Measurements from ENCODE around the gene NOTCH1. TPM values are rescaled to one million over a fixed set of nuclear protein-coding genes. Genes with fewer than 3 reads are reported as not detected.

Gene NOTCH1
- polyA plus RNA-seq, 1 donor, result 38.6 TPM

DNA sequence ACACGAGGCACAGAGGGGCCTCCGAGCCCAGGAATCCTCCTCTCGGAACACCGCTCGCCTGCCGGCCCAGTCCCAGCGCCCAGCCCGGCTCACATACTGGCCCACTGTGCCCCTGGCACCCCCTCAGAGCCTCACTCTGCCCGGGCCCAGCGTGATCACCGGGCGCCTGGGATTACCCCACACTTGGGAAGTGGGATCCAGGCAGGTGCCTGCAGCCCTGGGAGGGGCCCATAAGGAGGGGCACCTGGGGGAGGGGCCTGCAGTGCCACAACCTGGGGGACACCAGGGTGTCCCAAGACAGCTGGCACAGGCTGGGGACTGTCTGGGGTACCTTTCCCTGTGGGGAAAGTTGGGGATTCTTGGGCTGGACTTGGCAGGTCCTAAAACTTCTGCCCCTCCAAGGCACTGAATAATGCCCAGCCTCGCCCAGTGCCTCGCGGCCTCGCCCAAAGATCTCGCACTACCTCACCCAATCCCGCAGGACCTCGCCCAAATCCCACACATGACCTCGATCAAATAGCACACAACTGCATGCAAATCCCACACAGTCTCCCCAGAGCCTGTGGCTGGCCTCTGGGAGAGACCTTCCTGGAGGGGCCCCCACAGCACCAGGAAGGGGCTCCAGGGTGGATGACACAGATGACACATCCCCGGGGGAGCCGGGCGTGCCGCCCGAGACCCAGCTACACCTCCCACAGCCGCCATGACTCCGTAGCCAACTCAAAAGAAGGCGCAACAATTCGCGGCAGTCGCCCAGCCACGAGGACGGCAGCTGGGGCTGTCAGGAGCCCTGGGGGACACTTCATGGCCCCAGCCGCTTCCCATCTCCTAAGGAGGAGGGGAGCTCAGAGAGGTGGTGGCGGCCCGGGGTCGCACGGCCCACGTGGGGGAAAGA lies 13.7 kb downstream of the NOTCH1 start:
- no peak for DNase-seq

DNA sequence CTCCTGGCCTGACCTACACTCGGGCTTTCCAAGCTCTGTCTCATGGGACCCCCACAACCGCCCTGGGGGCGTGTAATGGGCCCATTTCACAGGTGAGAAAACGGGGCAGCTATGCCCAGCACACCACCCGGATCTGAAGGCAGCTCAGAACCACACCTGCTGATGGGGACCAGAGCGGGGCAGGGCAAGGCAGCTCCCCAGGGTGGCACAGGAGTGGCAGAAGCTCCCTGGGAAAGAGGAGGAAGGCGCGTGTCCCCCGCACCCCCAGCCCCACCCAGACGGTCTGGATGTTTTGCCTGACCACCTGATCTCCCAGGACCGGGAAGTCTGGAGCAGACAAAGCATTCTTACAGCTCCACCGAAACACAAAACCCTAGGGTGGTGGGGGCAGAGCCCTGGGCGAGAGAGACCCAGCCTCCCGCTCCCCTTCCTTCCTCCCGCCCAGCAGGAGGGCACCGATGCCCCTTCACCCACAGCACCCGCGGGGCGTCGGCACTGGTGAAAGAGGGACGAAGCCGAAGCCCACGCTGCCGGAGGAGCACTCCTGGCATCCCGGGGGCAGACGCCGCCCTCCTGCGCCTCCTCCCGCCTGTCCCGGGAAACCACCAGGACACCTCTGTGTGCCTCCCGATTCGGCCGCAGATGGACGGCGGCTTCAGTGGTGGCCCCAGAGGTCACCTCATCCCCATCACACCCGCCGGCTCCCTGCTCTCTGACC lies 14.5 kb downstream of the NOTCH1 start:
- no peak for DNase-seq

DNA sequence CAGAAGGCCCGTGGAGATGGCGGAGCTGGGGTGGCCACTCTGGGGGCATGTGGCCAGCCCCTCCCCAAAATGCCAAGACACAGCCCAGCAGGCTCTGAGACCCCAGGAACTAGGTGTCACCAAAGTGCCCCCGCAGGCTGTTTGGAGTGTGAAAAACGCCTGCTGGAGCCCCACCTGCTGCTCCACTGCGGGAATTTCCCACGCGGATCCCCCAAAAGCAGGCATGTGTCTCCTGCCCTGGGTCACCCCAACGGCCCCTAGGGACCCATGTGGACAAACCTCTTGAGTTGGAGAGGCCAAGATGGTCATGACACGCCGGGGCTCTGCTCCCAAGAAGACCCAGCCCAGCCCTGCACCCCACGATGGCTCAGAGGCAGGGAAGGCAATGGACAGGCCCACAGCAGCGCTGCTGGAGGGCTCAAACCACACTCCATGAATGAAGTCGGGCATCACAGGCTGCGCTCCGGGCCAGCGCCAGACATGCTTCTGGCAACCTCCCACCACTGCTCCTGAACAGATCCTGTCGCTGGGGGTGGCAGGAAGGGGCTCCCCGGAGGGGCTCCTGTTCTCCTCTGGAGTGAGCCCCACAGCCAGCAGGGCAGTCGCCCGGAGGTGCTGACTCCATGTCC lies 15.3 kb downstream of the NOTCH1 start:
- DNase-seq, result no peak

DNA sequence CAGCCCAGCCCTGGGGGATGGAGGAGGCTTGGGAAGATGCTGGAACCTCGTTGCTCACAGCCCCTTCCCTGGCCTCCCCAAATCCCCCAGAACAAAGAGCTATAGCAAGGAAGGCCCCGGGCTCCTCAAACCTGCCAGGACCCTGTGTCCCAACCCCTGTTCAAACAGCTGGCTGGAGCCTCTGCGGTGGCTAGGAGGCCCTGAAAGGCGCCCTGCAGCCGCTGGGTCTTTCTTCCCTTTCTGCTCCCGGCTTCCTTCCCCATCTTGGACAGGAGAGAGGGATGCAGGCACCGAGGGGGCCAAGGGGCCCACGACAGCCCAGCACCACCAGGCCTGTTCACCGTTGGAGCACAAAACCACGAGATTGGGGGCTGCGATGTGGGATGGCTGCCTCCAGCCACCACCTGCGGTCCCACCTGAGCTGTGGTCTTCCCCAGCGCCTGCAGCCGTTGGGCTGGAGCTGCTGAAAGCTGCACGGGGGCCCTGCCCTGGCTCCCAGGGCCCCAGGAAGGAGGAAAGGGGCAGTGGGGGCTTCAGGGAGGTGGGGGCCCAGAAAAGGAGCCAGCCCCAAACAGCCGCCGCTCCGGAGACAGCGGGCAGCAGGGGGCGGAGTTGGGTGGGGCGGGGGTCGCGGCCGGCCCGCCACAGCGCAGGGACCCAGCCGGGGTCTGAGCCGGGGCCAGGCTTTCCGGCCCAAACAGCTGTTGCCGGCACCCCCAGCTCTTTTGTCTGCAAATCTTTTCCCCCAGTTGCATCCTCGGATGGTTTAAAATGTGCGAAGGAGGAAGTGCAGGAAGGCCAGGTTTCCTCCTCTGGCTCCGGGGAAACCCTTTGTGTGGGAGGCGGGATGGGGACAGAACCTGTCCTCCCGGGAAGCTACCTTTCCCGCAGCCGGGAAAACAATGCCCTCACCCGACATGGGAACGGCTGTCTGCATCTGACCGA lies 16.1 kb downstream of the NOTCH1 start:
- DNase-seq, result no peak

- DNase-seq, result no peak
These were observed 17.0 kb downstream of the NOTCH1 start for GRCh38 chr9:136528716-136529341.

DNA sequence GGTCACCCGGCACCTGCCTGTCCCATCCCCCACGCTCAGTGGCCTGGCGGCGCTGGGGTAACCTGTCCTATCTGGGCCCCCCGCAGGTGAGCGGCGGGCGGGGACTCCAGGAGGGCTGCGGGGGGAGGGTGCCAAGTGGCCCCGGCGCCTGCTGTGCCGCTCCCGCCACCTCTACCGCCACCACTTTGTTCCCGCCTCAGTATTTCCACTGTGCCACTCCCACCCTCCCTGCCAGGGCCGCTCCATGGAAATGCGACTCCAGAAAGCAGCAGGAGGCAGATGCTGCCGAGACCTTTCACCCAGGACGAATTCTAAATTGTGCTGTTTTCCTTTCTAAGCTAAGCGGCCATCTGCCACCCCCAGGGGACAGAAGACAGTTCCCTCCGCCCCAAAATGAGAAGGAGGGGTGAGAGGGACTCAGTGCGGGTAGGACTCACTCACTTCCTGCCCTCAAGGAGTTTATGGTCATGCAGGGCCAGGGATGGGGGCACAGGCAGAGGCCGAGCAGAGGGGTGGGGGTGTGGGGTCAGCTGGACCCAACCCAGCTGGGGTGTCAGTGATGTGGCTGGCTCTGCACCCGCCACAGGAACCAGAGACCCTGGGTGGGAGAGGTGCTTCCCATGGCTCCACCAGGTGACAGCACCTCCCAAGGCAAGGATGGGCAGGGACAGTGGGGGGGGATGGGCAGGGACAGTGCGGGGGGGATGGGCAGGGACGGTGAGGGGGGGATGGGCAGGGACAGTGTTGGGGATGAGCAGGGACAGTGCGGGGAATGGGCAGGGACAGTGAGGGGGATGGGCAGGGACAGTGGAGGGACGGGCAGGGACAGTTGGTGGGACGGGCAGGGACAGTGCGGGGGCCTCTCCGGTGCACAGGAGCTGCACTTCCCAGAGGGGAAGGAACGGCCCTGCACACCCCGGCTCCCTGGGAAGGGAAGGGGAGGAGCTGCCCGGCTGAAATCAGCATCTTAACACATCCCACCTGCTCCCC lies 17.8 kb downstream of the NOTCH1 start:
- DNase-seq, result peak; percentile 41

DNA sequence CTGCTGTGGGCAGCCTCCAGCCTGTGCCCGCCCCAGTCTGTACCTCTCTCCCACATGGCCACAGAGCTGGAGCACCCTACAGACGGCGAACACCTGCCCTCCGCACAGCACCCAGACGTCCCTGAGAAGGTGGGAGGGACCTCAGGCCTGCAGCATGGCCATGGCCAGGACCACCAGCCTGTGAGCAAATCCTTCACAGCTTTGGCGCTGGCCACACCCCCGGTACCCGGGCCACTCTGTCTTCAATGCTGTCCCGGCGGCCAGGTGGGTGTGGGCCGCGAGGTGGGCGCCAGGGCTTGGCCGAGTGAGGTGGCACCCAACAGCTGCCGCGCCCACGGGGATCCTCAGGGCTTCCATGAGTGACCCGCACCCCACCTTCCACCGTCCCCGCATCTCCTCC lies 18.7 kb downstream of the NOTCH1 start:
- no peak for DNase-seq

DNA sequence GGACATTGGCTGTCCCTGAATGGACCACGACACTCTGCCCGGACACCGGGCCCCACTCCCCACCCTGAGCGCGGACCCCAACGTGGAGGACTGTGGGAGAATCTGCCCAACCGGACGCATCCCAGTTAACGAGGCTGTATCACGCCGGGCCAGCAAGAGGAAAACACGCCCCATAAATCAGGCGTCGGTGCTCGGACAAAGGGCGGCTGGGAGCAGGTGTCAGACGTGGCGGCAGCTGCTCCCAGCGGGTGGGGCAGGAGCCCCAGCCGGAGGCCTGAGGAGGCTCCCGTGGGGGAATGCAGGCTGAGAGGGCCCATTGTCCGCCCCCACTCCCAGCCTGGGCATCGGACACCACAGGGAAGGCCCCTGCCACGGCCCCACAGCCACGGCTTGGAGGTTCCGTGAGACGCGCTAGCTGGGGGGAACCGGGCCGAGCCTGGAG lies 19.2 kb downstream of the NOTCH1 start:
- no peak for DNase-seq

GRCh38 chr9:136525841-136526499 lies 19.9 kb downstream of the NOTCH1 start:
- no peak for DNase-seq

DNA sequence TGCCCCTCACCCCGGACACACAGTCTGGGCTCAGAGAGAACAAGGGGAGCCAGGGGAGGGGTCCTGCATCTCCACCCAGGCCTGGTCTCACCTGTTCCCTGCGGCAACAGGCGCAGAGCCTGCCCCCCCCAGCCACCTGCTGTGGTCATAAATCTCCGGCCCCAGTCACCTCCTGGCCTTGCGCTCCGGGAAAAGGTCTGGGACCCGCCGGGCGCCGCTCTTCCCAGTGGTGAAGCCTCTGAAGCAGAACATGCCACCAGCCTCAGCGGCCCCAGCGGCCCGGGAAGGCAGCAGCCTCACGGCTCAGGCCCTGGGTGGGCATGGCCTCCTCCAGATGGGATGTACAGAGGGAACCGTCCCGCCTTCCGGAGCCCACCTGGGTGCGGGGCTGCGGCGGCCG lies 20.6 kb downstream of the NOTCH1 start:
- DNase-seq, result no peak

GRCh38 chr9:136522314-136523237 lies 23.3 kb downstream of the NOTCH1 start:
- DNase-seq, result no peak

DNA sequence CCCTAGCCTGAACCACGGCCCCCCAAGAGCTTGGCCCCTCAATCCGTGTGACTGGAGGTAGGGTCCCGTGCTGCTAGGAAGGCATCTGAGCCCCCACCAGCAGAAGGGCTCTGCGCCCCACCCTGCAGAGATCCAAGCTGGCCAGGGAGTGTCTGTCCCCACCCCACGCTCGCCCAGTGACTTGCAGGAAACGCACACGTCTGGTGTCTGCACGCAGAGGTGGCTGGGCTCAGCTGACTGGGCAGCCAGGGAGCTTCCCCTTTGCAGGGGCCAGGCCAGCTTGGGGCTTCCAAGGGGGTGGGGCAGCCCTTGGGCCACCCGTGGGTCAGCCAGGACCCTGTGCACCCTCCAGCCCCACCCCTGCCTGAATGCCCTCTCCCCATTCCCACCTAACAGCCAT lies 24.3 kb downstream of the NOTCH1 start:
- no peak for DNase-seq

GRCh38 chr9:136520053-136520540 lies 25.8 kb downstream of the NOTCH1 start:
- DNase-seq, result no peak

- no peak for DNase-seq
These were observed 26.4 kb downstream of the NOTCH1 start for GRCh38 chr9:136519263-136520052.

- DNase-seq, result no peak
These were observed 27.2 kb downstream of the NOTCH1 start for GRCh38 chr9:136518623-136519022.

- no peak for DNase-seq
These were observed 27.9 kb downstream of the NOTCH1 start for GRCh38 chr9:136517950-136518349.

DNA sequence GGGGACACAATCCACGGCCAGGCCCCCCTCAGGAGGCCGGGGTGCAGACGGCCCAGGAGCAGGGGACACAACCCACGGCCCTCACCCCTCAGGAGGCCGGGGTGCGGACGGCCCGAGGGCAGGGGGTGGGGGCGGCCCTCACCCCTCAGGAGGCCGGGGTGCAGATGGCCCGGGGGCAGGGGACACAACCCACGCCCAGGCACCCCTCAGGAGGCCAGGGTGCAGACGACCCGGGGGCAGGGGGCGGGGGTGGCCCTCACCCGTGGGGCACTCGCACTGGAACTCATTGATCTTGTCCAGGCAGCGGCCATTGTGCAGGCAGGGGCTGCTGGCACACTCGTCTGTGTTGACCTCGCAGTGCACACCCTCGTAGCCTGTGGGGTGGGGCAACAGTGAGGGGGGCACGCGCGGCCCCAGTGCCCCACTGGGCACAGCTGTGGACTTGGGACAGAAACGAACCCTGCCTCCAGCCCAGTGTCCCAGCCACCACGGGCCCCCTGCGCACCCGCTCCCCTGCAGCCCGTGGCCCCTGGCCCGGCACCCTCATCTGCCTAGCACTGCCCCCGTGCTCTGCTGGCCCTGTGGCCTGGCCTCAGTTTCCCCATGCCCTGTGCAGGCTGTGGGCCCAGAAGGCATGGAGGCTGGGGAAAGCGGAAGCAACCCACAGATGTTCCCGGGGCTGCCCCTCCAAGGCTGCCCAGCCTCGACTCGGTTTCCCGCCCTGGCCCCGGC lies 28.7 kb downstream of the NOTCH1 start:
- no peak for DNase-seq

Data from hindlimb muscle (tissue), 1 donor.